Activated CD4-positive, CD25-positive, alpha-beta regulatory T cell treated with anti-CD3 and anti-CD28 coated beads, Interleukin-2, amount 50 U/mL, for 16 hours (primary cell): ENCODE results near the gene C14orf132.

Source experiments
- DNase-seq: peaks from one replicate; pipeline ENCODE4 v3.0.0-alpha.2; 2020; ENCODE audit warnings: low read depth, low spot score

Gene C14orf132

GRCh38 chr14:96082420-96083300, 43.5 kb downstream of the C14orf132 start:
- no peak for DNase-seq

- DNase-seq, result no peak
These were observed 44.6 kb downstream of the C14orf132 start for GRCh38 chr14:96083667-96084320.

GRCh38 chr14:96084796-96085195, 45.6 kb downstream of the C14orf132 start:
- DNase-seq, result no peak

GRCh38 chr14:96085369-96085768, 46.2 kb downstream of the C14orf132 start:
- no peak for DNase-seq

GRCh38 chr14:96086032-96086431, 46.9 kb downstream of the C14orf132 start:
- DNase-seq, result no peak

- DNase-seq, result no peak
These were observed 47.5 kb downstream of the C14orf132 start for GRCh38 chr14:96086574-96087077.

- no peak for DNase-seq
These were observed 48.9 kb downstream of the C14orf132 start for GRCh38 chr14:96088074-96088473.

GRCh38 chr14:96088481-96088880, 49.3 kb downstream of the C14orf132 start:
- no peak for DNase-seq

- no peak for DNase-seq
These were observed 49.7 kb downstream of the C14orf132 start for GRCh38 chr14:96088911-96089310.

GRCh38 chr14:96089401-96089800, 50.2 kb downstream of the C14orf132 start:
- no peak for DNase-seq

- no peak for DNase-seq
These were observed 51.4 kb downstream of the C14orf132 start for GRCh38 chr14:96090441-96091148.

- DNase-seq, result no peak
These were observed 52.1 kb downstream of the C14orf132 start for GRCh38 chr14:96091149-96091693.

GRCh38 chr14:96091941-96092411, 52.8 kb downstream of the C14orf132 start:
- DNase-seq, result no peak

GRCh38 chr14:96092936-96093335, 53.8 kb downstream of the C14orf132 start:
- DNase-seq, result no peak

- no peak for DNase-seq
These were observed 55.0 kb downstream of the C14orf132 start for GRCh38 chr14:96094211-96094610.

- no peak for DNase-seq
These were observed 55.5 kb downstream of the C14orf132 start for GRCh38 chr14:96094656-96095055.

- no peak for DNase-seq
These were observed 55.9 kb downstream of the C14orf132 start for GRCh38 chr14:96095058-96095457.

GRCh38 chr14:96095581-96096476, 56.7 kb downstream of the C14orf132 start:
- no peak for DNase-seq

GRCh38 chr14:96096639-96097610, 57.8 kb downstream of the C14orf132 start:
- DNase-seq, result no peak
